22Rv1 (cell line): ENCODE measurements around the gene TMF1.

Source experiments
- ZFX ChIP-seq: fragments of 450-650 bp; IDR thresholded peaks from 2 replicates; pipeline ENCODE4 v1.6.1; 2017; ENCODE audit warnings: antibody characterized with exemption, borderline replicate concordance
- TF ChIP-seq, protein P1 (sequence below): fragments of 450-650 bp; IDR thresholded peaks from 2 replicates; pipeline ENCODE4 v1.5.1; 2017; ENCODE audit warnings: mild to moderate bottlenecking

DNA sequence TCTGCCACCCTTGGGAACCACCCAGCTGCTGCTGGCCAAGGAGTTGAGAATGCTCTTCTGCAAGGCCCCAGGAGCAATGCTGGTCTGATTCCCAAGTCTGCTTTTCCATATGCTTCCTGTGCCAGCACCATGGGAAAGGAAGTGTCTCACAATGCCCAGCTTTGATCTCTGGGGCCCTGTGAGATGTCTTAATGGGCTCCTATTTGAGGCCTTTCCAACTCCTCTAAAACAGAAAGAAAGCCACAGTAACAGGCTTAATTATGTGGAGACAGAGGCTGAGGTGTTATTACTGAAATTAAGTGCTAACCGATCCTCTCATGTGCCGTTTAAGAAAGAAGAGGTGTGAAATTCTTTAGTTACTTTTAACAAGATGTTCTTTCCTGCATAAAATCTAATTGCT is 43.2 kb downstream of the TMF1 start:
- TF ChIP-seq, protein P1, sequence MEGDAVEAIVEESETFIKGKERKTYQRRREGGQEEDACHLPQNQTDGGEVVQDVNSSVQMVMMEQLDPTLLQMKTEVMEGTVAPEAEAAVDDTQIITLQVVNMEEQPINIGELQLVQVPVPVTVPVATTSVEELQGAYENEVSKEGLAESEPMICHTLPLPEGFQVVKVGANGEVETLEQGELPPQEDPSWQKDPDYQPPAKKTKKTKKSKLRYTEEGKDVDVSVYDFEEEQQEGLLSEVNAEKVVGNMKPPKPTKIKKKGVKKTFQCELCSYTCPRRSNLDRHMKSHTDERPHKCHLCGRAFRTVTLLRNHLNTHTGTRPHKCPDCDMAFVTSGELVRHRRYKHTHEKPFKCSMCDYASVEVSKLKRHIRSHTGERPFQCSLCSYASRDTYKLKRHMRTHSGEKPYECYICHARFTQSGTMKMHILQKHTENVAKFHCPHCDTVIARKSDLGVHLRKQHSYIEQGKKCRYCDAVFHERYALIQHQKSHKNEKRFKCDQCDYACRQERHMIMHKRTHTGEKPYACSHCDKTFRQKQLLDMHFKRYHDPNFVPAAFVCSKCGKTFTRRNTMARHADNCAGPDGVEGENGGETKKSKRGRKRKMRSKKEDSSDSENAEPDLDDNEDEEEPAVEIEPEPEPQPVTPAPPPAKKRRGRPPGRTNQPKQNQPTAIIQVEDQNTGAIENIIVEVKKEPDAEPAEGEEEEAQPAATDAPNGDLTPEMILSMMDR, result no peak
- no peak for TF ChIP-seq ZFX
